GM12878 (cell line): ENCODE measurements around the gene SORBS2. TPM values are rescaled to one million over a fixed set of nuclear protein-coding genes. Genes with fewer than 3 reads are reported as not detected.

Experiments
- ATAC-seq: fragments of 200-7000 bp; cut with Tn5 transposase; 3 replicates; pipeline ENCODE4 v1.9.1; 2020; ENCODE audit warnings: mild to moderate bottlenecking, moderate library complexity
- BruUV-seq: library from RNA; stranded (reverse); fragments of 400-500 nt; replicated peaks from 2 replicates; lab custom pipeline; 2021; lab: Mats Ljungman, UMichigan
- CTCF ChIA-PET: fragments of 300-600 bp; sonication (Branson Sonifier 250); formaldehyde crosslinking; extraction: SDS; loops from one replicate; lab custom pipeline; 2021; ENCODE audit warnings: inconsistent platforms; lab: Yijun Ruan, JAX
- POLR2A ChIA-PET: fragments of 350-600 bp; formaldehyde crosslinking; extraction: SDS; loops from one replicate; lab custom pipeline; 2021; ENCODE audit warnings: inconsistent platforms; lab: Charles Lee
- RAD21 ChIA-PET: fragments of 300-600 bp; sonication (Branson Sonifier 250); formaldehyde crosslinking; loops from one replicate; lab custom pipeline; 2023; ENCODE audit warnings: antibody characterized with exemption; ENCODE audit not compliant: unreplicated experiment; lab: Charles Lee
- SMC1A ChIA-PET: fragments of 300-600 bp; sonication (Branson Sonifier 250); formaldehyde crosslinking; loops from one replicate; lab custom pipeline; 2023; ENCODE audit not compliant: unreplicated experiment, uncharacterized antibody; lab: Charles Lee
- DNase-seq: peaks from one replicate; pipeline ENCODE4 v3.0.0-alpha.2; 2011; ENCODE audit warnings: low read depth, low spot score
- FAIRE-seq: peaks from 3 replicates; lab custom pipeline; 2011; peaks lifted over from hg19 to GRCh38; lab: Jason Lieb, UNC
- H2AFZ ChIP-seq: 2 replicates; pipeline ENCODE4 v1.6.0; 2011; ENCODE audit warnings: low read depth, low read length, control low read depth; ENCODE audit not compliant: control insufficient read depth
- H3K27ac ChIP-seq: 2 replicates; pipeline ENCODE4 v1.5.1; 2011; ENCODE audit warnings: control low read depth; ENCODE audit not compliant: control insufficient read depth, insufficient read depth
- H3K27me3 ChIP-seq, 2 experiments: replicated peaks in 1 of 2; 2 replicates each; pipeline versions ENCODE4 v1.6.0 to v1.6.1; 2011; ENCODE audit warnings: low read length in 1 of 2; ENCODE audit not compliant: control insufficient read depth in 2 of 2, insufficient read depth in 2 of 2
- H3K36me3 ChIP-seq, 2 experiments: 2 replicates each; pipeline ENCODE4 v1.5.1; 2011; ENCODE audit warnings: low read length in 1 of 2; ENCODE audit not compliant: control insufficient read depth in 2 of 2, insufficient read depth in 2 of 2
- H3K4me1 ChIP-seq: 2 replicates; pipeline ENCODE4 v1.6.1; 2011; ENCODE audit warnings: mild to moderate bottlenecking, low read length, moderate library complexity, mixed read lengths; ENCODE audit not compliant: control insufficient read depth, insufficient read depth
- H3K4me2 ChIP-seq: 2 replicates; pipeline ENCODE4 v1.6.0; 2011; ENCODE audit warnings: control low read depth; ENCODE audit not compliant: control insufficient read depth, insufficient read depth
- H3K4me3 ChIP-seq: fragments of 200-600 bp; sonication (generic); 2 replicates; pipeline ENCODE4 v1.5.1; 2016
- H3K79me2 ChIP-seq: 2 replicates; pipeline ENCODE4 v1.6.0; 2011; ENCODE audit warnings: low read length; ENCODE audit not compliant: control insufficient read depth, insufficient read depth
- H3K9ac ChIP-seq: 2 replicates; pipeline ENCODE4 v1.8.0; 2011; ENCODE audit warnings: low read length, control low read depth, mixed read lengths; ENCODE audit not compliant: control insufficient read depth, insufficient read depth
- H3K9me3 ChIP-seq: replicated peaks from 3 replicates; pipeline ENCODE4 v1.5.1; 2011; ENCODE audit warnings: mild to moderate bottlenecking, low read length; ENCODE audit not compliant: control insufficient read depth, insufficient read depth
- H4K20me1 ChIP-seq: 2 replicates; pipeline ENCODE4 v1.6.0; 2011; ENCODE audit not compliant: control insufficient read depth, insufficient read depth
- BMI1 ChIP-seq: fragments of 450-650 bp; IDR thresholded peaks from 2 replicates; pipeline ENCODE4 v1.6.1; 2016; ENCODE audit warnings: mild to moderate bottlenecking, moderate library complexity, borderline replicate concordance
- GABPA ChIP-seq: IDR thresholded peaks from 2 replicates; pipeline ENCODE4 v1.6.1; 2014; ENCODE audit warnings: antibody characterized with exemption, low read depth, mild to moderate bottlenecking, inconsistent platforms
- NFIC ChIP-seq: IDR thresholded peaks from 2 replicates; pipeline ENCODE4 v1.6.1; 2012; ENCODE audit warnings: low read depth, mild to moderate bottlenecking, inconsistent platforms, low read length, moderate library complexity
- NFYB ChIP-seq: IDR thresholded peaks from 2 replicates; pipeline ENCODE4 v1.6.1; 2011; ENCODE audit warnings: low read depth, mild to moderate bottlenecking, low read length, improper control_type of control experiment, moderate library complexity; ENCODE audit not compliant: insufficient read depth
- POLR2AphosphoS5 ChIP-seq: IDR thresholded peaks from 2 replicates; pipeline ENCODE4 v1.6.1; 2011; ENCODE audit warnings: mild to moderate bottlenecking, low read length, inconsistent platforms
- RCOR1 ChIP-seq: conservative IDR thresholded peaks from 2 replicates; pipeline ENCODE4 v1.6.1; 2012; ENCODE audit warnings: low read depth, low read length, improper control_type of control experiment
- SMAD5 ChIP-seq: IDR thresholded peaks from 2 replicates; pipeline ENCODE4 v1.6.1; 2016; ENCODE audit warnings: antibody characterized with exemption, low read depth
- YBX1 ChIP-seq: fragments of 450-650 bp; IDR thresholded peaks from 2 replicates; pipeline ENCODE4 v1.6.1; 2016; ENCODE audit warnings: antibody characterized with exemption
- WGBS: methylation state at CpG from one replicate; pipeline ENCODE4 v1.1.6; 2016; ENCODE audit warnings: low lambda C conversion rate; ENCODE audit not compliant: insufficient replicate concordance, insufficient coverage; ENCODE audit errors: missing lambda C conversion rate; 5-methylcytosine and 5-hydroxymethylcytosine counted together
- in situ Hi-C: fragments of 300-500 bp; cut with MboI; formaldehyde crosslinking; loops from 9 replicates; pipeline ENCODE4 v1.14.3; 2018; ENCODE audit warnings: mixed read lengths
- intact Hi-C: fragments of 100-400 bp; cut with micrococcal nuclease; formaldehyde crosslinking; loops from one replicate; pipeline ENCODE4 v1.14.2; 2022; ENCODE audit not compliant: unreplicated experiment
- polyA plus RNA-seq, 11 experiments: library from polyadenylated mRNA; depleted of rRNA in 4 of 11; unstranded in 6 of 11; stranded (reverse) in 5 of 11; fragments of >200 nt; fragmentation: Nextera tagmentation in 4 of 11; fragmentation: Illumina TruSeq in 1 of 11; extraction: Ambion mirVana in 4 of 11; extraction: Trizol in 1 of 11; gene quantifications; 1 replicate in 1 of 11; 2 replicates in 10 of 11; pipeline versions ENCODE4 v1.2.1 to v1.2.3, GENCODE V29; 2011 to 2016; ENCODE audit warnings: inconsistent platforms in 2 of 11, missing spikeins in 2 of 11, low read depth in 1 of 11
- total RNA-seq, 4 experiments: library from RNA; depleted of rRNA in 3 of 4; stranded (reverse); fragments of >200 nt in 3 of 4; fragmentation: Illumina TruSeq in 1 of 4; extraction: Trizol in 1 of 4; gene quantifications; 2 replicates each; pipeline versions ENCODE4 v1.2.1 to v1.2.3, GENCODE V29; 2013 to 2021
- TF ChIP-seq, protein P1 (sequence below): fragments of 450-650 bp; formaldehyde crosslinking; IDR thresholded peaks from 2 replicates; pipeline ENCODE4 v1.5.0; 2022; ENCODE audit warnings: mild to moderate bottlenecking, missing genetic modification characterization
- TF ChIP-seq, protein P2 (sequence below): fragments of 450-650 bp; IDR thresholded peaks from 2 replicates; pipeline ENCODE4 v1.6.1; 2016; ENCODE audit warnings: mild to moderate bottlenecking, moderate library complexity, borderline replicate concordance
- TF ChIP-seq, protein P3 (sequence below): fragments of 150-350 bp; IDR thresholded peaks from 2 replicates; pipeline ENCODE4 v1.6.1; 2016; ENCODE audit warnings: low read depth, low read length

The SORBS2 gene
- total and polyA plus RNA-seq, 10 of the 15 experiments (the other 5 are each of a cell fraction or from before 2014, with no cell fraction given): 0.06 to 3.0 (median 0.79) TPM

DNA sequence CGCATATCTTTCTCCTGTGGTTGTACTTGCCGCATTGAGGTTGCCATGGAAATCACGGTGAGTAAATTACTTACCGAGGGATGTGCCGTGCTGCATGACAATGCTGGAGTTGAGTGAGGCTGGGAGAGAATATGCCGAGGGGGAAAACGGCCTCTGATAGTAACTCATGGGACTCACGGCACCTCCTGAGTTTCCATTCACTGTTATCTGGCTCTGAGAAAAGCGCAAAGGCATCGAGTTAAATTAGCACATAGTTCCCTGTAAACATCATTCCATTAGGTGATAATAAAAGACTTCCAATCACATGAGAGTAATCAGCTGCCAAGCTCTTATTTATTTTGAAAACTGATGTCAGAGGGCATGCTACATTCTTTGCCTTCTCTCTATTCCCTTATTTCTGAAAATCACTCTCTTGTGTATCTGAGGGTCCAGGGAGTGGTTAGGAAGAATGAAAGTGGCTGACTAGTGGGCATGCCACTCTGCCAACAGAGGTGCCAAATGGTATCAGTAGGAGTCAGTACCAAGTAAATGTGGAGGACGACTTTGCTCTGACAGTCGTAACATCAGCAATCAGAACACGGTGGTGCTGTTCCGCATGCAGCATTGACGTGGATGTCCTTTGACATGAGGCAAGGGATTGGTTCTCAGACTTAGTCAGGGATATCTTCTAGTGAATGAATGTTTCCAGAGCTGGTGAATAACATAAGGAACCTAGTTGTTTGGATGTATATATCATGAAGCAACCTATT lies 149.8 kb downstream of the SORBS2 start:
- in situ Hi-C loops (no loop called here), intact Hi-C loops (no loop called here)
- H3K27me3 ChIP-seq: no peaks in the 10 kb centered on the region
- ChIA-PET SMC1A (interaction anchor here (0.6 kb wide), 1 partner anchor 366 kb away, joined by 3 read pairs; no protein-coding TSS in a partner anchor), POLR2A (no interaction called here), RAD21 (no interaction called here), CTCF (no interaction called here)
- H3K9me3 ChIP-seq: no peaks in the 10 kb centered on the region
- no peaks in the 10 kb centered on the region; a peak in 1 of 4 replicates for H3K36me3 ChIP-seq
- ATAC-seq (no peak), DNase-seq (no peak), FAIRE-seq (no peak)
- no peak overlapping the region for H3K9ac ChIP-seq
- H3K4me1 ChIP-seq: no peaks in the 10 kb centered on the region
- no TSS peak for BruUV-seq
- no peaks in the 10 kb centered on the region for H4K20me1 ChIP-seq
- 72% methylated on average over 15 of the region's 15 CpGs for WGBS
- H3K4me2 ChIP-seq: no peak overlapping the region
- H3K79me2 ChIP-seq: no peaks in the 10 kb centered on the region
- H3K4me3 ChIP-seq: no peak overlapping the region
- H2AFZ ChIP-seq: no peak overlapping the region
- H3K27ac ChIP-seq: no peak overlapping the region
- TF ChIP-seq BMI1 (no peak), POLR2AphosphoS5 (no peak), YBX1 (no peak), NFIC (no peak), NFYB (no peak), GABPA (no peak), RCOR1 (no peak), SMAD5 (no peak)
- TF ChIP-seq, protein P1, sequence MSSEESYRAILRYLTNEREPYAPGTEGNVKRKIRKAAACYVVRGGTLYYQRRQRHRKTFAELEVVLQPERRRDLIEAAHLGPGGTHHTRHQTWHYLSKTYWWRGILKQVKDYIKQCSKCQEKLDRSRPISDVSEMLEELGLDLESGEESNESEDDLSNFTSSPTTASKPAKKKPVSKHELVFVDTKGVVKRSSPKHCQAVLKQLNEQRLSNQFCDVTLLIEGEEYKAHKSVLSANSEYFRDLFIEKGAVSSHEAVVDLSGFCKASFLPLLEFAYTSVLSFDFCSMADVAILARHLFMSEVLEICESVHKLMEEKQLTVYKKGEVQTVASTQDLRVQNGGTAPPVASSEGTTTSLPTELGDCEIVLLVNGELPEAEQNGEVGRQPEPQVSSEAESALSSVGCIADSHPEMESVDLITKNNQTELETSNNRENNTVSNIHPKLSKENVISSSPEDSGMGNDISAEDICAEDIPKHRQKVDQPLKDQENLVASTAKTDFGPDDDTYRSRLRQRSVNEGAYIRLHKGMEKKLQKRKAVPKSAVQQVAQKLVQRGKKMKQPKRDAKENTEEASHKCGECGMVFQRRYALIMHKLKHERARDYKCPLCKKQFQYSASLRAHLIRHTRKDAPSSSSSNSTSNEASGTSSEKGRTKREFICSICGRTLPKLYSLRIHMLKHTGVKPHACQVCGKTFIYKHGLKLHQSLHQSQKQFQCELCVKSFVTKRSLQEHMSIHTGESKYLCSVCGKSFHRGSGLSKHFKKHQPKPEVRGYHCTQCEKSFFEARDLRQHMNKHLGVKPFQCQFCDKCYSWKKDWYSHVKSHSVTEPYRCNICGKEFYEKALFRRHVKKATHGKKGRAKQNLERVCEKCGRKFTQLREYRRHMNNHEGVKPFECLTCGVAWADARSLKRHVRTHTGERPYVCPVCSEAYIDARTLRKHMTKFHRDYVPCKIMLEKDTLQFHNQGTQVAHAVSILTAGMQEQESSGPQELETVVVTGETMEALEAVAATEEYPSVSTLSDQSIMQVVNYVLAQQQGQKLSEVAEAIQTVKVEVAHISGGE (CRISPR knock-in tag): no peak
- TF ChIP-seq, protein P2, sequence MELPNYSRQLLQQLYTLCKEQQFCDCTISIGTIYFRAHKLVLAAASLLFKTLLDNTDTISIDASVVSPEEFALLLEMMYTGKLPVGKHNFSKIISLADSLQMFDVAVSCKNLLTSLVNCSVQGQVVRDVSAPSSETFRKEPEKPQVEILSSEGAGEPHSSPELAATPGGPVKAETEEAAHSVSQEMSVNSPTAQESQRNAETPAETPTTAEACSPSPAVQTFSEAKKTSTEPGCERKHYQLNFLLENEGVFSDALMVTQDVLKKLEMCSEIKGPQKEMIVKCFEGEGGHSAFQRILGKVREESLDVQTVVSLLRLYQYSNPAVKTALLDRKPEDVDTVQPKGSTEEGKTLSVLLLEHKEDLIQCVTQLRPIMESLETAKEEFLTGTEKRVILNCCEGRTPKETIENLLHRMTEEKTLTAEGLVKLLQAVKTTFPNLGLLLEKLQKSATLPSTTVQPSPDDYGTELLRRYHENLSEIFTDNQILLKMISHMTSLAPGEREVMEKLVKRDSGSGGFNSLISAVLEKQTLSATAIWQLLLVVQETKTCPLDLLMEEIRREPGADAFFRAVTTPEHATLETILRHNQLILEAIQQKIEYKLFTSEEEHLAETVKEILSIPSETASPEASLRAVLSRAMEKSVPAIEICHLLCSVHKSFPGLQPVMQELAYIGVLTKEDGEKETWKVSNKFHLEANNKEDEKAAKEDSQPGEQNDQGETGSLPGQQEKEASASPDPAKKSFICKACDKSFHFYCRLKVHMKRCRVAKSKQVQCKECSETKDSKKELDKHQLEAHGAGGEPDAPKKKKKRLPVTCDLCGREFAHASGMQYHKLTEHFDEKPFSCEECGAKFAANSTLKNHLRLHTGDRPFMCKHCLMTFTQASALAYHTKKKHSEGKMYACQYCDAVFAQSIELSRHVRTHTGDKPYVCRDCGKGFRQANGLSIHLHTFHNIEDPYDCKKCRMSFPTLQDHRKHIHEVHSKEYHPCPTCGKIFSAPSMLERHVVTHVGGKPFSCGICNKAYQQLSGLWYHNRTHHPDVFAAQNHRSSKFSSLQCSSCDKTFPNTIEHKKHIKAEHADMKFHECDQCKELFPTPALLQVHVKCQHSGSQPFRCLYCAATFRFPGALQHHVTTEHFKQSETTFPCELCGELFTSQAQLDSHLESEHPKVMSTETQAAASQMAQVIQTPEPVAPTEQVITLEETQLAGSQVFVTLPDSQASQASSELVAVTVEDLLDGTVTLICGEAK: no peak
- TF ChIP-seq, protein P3, sequence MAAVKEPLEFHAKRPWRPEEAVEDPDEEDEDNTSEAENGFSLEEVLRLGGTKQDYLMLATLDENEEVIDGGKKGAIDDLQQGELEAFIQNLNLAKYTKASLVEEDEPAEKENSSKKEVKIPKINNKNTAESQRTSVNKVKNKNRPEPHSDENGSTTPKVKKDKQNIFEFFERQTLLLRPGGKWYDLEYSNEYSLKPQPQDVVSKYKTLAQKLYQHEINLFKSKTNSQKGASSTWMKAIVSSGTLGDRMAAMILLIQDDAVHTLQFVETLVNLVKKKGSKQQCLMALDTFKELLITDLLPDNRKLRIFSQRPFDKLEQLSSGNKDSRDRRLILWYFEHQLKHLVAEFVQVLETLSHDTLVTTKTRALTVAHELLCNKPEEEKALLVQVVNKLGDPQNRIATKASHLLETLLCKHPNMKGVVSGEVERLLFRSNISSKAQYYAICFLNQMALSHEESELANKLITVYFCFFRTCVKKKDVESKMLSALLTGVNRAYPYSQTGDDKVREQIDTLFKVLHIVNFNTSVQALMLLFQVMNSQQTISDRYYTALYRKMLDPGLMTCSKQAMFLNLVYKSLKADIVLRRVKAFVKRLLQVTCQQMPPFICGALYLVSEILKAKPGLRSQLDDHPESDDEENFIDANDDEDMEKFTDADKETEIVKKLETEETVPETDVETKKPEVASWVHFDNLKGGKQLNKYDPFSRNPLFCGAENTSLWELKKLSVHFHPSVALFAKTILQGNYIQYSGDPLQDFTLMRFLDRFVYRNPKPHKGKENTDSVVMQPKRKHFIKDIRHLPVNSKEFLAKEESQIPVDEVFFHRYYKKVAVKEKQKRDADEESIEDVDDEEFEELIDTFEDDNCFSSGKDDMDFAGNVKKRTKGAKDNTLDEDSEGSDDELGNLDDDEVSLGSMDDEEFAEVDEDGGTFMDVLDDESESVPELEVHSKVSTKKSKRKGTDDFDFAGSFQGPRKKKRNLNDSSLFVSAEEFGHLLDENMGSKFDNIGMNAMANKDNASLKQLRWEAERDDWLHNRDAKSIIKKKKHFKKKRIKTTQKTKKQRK: no peak
